ENCODE measurements around the gene GRIK4.

Gene GRIK4

DNA sequence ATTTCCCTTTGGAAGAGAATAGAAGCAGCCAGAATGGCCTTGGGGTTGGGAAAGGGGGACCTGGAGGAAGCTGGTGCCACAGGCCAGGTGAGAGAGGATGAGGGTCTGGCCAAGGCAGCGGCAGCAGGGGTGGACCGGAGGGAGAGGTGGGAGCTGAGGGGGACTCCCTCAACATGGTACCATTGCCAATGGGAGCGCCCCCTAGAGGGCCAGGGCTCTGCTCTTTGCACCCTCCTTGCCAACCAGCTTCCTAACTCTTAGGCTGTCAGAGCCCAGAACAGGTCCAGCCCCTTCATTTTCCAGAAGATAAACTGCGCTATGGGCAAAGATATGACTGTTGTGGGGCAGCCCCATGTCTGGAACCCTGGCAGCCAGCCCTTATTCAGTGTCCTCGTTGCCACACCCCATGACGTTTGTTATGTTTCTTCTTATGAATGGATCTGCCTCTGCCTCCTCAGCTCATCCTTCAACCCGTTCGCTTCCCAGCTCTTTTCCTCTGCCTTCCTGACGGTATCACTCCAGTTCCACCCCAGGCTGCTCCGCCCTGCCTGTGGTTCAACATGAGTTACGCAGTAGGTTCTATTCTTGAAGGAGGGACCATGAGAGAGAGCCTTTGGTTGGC lies 185.2 kb downstream of the GRIK4 start:
- no peaks in the 10 kb centered on the region for H3K4me1 ChIP-seq (ENCODE audit: control insufficient read depth, insufficient read depth, low read length, poor library complexity, severe bottlenecking)
- H3K36me3 ChIP-seq (ENCODE audit: control insufficient read depth, insufficient read depth, low read length), result no peaks in the 10 kb centered on the region
- WGBS, 2 experiments (ENCODE audit: insufficient coverage in 2 of 2), result 77 to 86% methylated on average over 9 of the region's 11 CpGs
- H3K4me3 ChIP-seq (ENCODE audit: extremely low read depth, insufficient read depth, low read length, poor library complexity, severe bottlenecking), result no peak overlapping the region
- H3K27ac ChIP-seq (ENCODE audit: low read depth, low read length, severe bottlenecking), result no peak overlapping the region
- H3K9me3 ChIP-seq (ENCODE audit: control insufficient read depth, low read length), result no peaks in the 10 kb centered on the region

GRCh38 chr11:120698918-120699317 lies 187.4 kb downstream of the GRIK4 start:
- H3K9me3 ChIP-seq (ENCODE audit: control insufficient read depth, low read length), result no peaks in the 10 kb centered on the region
- no peak overlapping the region for H3K4me3 ChIP-seq (ENCODE audit: extremely low read depth, insufficient read depth, low read length, poor library complexity, severe bottlenecking)
- WGBS, 2 experiments (ENCODE audit: insufficient coverage in 2 of 2), result 91 to 96% methylated on average over 5 to 6 of the region's 6 CpGs
- no peaks in the 10 kb centered on the region for H3K4me1 ChIP-seq (ENCODE audit: control insufficient read depth, insufficient read depth, low read length, poor library complexity, severe bottlenecking)
- H3K27ac ChIP-seq (ENCODE audit: low read depth, low read length, severe bottlenecking), result no peak overlapping the region
- H3K36me3 ChIP-seq (ENCODE audit: control insufficient read depth, insufficient read depth, low read length), result no peaks in the 10 kb centered on the region

DNA sequence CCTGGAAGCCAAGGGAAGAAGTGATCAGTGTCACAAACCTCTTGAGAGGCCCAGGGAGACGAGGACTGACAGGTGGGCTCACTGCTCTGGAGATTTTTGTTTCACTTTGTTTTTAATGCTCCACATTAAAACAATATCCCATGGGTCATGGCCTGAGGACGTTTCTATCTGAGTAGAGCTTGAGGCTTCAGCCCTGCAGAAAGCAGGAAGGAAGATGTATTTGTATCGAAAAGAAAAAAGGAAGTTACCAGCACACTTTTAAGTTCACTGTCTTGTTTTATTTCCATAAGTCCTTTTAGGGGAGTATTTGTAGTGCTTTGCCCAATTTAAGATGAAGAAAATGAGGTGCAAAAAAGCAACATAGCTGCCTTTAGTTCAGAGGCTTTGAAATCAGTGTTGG lies 191.1 kb downstream of the GRIK4 start:
- whole genome bisulfite sequencing, 2 experiments (ENCODE audit: insufficient coverage in 2 of 2), result no CpG with 5 or more reads among the region's 3 CpGs
- Histone ChIP-seq H3K4me1 (ENCODE audit: control insufficient read depth, insufficient read depth, low read length, poor library complexity, severe bottlenecking) (no peaks in the 10 kb centered on the region), H3K36me3 (ENCODE audit: control insufficient read depth, insufficient read depth, low read length) (no peaks in the 10 kb centered on the region), H3K4me3 (ENCODE audit: extremely low read depth, insufficient read depth, low read length, poor library complexity, severe bottlenecking) (no peak overlapping the region), H3K9me3 (ENCODE audit: control insufficient read depth, low read length) (peaks cover 5% of the 10 kb centered on the region), H3K27ac (ENCODE audit: low read depth, low read length, severe bottlenecking) (no peak overlapping the region)

DNA sequence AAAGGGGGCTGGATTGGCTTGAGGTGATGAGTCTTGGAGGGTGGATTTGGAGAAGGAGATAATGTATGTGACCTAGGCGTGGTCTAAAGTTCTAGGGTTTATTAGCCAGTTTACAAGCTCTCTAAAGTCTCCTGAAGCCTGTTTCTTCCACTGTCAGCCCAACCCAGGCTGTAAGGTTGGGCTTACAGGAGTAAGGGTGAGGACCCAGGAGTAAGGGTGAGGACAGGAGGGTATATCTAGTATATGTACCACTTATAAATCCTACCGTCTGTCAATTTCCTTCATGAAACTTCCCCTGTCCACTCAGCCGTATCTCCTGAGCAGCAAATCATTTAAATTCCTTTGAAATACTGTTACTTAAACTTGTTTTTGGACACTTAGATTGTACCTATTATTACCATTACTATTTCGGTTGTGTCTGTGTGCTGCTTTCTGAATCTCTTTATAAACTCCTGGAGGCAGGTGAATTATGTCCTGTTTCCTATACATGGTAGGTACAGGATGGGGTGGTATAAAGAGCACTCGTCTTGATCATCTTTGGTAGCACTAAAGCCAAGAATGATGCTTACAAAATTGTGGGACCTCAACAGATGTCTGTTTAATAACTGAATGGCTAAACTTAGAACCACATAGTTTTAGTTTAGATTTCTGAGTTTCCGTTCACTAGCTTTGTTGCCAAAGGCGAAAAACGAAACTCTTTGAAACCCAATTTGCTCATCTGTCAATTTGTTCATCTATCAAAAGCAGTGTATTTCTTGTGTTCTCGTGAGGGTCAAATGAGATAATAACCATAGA lies 192.0 kb downstream of the GRIK4 start:
- Histone ChIP-seq H3K36me3 (ENCODE audit: control insufficient read depth, insufficient read depth, low read length) (no peaks in the 10 kb centered on the region), H3K4me1 (ENCODE audit: control insufficient read depth, insufficient read depth, low read length, poor library complexity, severe bottlenecking) (no peaks in the 10 kb centered on the region), H3K9me3 (ENCODE audit: control insufficient read depth, low read length) (peaks cover 8% of the 10 kb centered on the region), H3K4me3 (ENCODE audit: extremely low read depth, insufficient read depth, low read length, poor library complexity, severe bottlenecking) (no peak overlapping the region), H3K27ac (ENCODE audit: low read depth, low read length, severe bottlenecking) (no peak overlapping the region)
- WGBS, 2 experiments (ENCODE audit: insufficient coverage in 2 of 2), result 97 to 100% methylated on average over 3 to 4 of the region's 9 CpGs

- Histone ChIP-seq H3K4me3 (ENCODE audit: extremely low read depth, insufficient read depth, low read length, poor library complexity, severe bottlenecking) (no peak overlapping the region), H3K9me3 (ENCODE audit: control insufficient read depth, low read length) (peaks cover 8% of the 10 kb centered on the region)
- WGBS, 2 experiments (ENCODE audit: insufficient coverage in 2 of 2), result 90 to 100% methylated on average over 1 to 2 of the region's 4 CpGs
Observed at GRCh38 chr11:120704256-120704750, 192.8 kb downstream of the GRIK4 start.

GRCh38 chr11:120706257-120706656 lies 194.7 kb downstream of the GRIK4 start:
- WGBS, 2 experiments (ENCODE audit: insufficient coverage in 2 of 2), result 87 to 88% methylated on average over 1 to 5 of the region's 5 CpGs
- Histone ChIP-seq H3K27ac (ENCODE audit: low read depth, low read length, severe bottlenecking) (no peak overlapping the region), H3K36me3 (ENCODE audit: control insufficient read depth, insufficient read depth, low read length) (no peaks in the 10 kb centered on the region), H3K4me3 (ENCODE audit: extremely low read depth, insufficient read depth, low read length, poor library complexity, severe bottlenecking) (no peak overlapping the region), H3K4me1 (ENCODE audit: control insufficient read depth, insufficient read depth, low read length, poor library complexity, severe bottlenecking) (peaks cover 16% of the 10 kb centered on the region), H3K9me3 (ENCODE audit: control insufficient read depth, low read length) (peaks cover 8% of the 10 kb centered on the region)

More at GRCh38 chr11:120704256-120704750, 192.8 kb downstream of the GRIK4 start:
- H3K4me1 ChIP-seq (ENCODE audit: control insufficient read depth, insufficient read depth, low read length, poor library complexity, severe bottlenecking), result no peaks in the 10 kb centered on the region
- no peak overlapping the region for H3K27ac ChIP-seq (ENCODE audit: low read depth, low read length, severe bottlenecking)
- no peaks in the 10 kb centered on the region for H3K36me3 ChIP-seq (ENCODE audit: control insufficient read depth, insufficient read depth, low read length)

DNA sequence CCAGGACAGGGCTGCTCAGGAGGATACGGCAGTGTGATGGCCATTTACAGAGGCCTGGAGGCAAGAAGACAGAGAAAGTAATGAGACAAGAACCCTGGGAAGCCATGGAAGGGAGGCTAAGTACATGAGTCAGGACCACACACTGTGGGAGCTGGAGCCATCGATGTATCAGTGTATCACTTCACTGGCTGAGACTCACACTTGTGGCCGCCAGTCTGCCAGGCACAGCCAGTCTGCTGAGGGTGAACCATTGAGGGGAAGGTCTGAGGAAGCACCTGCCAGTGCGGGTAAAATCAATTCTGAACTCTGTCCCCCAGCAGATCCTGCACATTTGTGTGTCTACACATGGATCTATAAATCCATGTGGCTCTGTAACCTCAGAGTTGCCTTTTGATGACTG lies 195.6 kb downstream of the GRIK4 start:
- peaks cover 21% of the 10 kb centered on the region for H3K4me1 ChIP-seq (ENCODE audit: control insufficient read depth, insufficient read depth, low read length, poor library complexity, severe bottlenecking)
- peaks cover 8% of the 10 kb centered on the region for H3K9me3 ChIP-seq (ENCODE audit: control insufficient read depth, low read length)
- no peak overlapping the region for H3K4me3 ChIP-seq (ENCODE audit: extremely low read depth, insufficient read depth, low read length, poor library complexity, severe bottlenecking)
- H3K36me3 ChIP-seq (ENCODE audit: control insufficient read depth, insufficient read depth, low read length), result no peaks in the 10 kb centered on the region
- H3K27ac ChIP-seq (ENCODE audit: low read depth, low read length, severe bottlenecking), result no peak overlapping the region
- 90 to 93% methylated on average over 3 to 4 of the region's 4 CpGs for WGBS, 2 experiments (ENCODE audit: insufficient coverage in 2 of 2)

DNA sequence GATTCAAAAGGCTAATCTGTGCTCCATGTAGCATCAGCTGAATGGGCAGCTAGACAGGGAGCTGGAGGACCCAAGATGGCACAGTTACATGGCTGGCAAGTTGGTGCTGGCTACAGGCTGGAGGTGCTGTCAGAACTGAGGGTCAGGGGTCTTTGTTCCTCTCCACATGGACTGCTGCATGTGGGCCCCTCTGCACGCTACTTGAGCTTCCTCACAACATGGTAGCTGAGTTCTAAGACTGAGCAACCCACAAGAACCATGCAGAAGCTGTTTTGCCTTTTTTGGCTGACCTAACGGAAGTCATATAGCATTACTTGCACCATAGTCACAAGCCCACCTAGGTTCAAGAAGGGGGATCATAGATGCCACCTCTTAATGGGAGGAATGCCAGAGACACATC lies 196.1 kb downstream of the GRIK4 start:
- H3K27ac ChIP-seq (ENCODE audit: low read depth, low read length, severe bottlenecking), result no peak overlapping the region
- H3K36me3 ChIP-seq (ENCODE audit: control insufficient read depth, insufficient read depth, low read length), result no peaks in the 10 kb centered on the region
- H3K4me1 ChIP-seq (ENCODE audit: control insufficient read depth, insufficient read depth, low read length, poor library complexity, severe bottlenecking), result peaks cover 21% of the 10 kb centered on the region
- no peak overlapping the region for H3K4me3 ChIP-seq (ENCODE audit: extremely low read depth, insufficient read depth, low read length, poor library complexity, severe bottlenecking)
- H3K9me3 ChIP-seq (ENCODE audit: control insufficient read depth, low read length), result peaks cover 8% of the 10 kb centered on the region
- WGBS, 2 experiments (ENCODE audit: insufficient coverage in 2 of 2), result 89 to 91% methylated on average over 1 of the region's 2 CpGs

DNA sequence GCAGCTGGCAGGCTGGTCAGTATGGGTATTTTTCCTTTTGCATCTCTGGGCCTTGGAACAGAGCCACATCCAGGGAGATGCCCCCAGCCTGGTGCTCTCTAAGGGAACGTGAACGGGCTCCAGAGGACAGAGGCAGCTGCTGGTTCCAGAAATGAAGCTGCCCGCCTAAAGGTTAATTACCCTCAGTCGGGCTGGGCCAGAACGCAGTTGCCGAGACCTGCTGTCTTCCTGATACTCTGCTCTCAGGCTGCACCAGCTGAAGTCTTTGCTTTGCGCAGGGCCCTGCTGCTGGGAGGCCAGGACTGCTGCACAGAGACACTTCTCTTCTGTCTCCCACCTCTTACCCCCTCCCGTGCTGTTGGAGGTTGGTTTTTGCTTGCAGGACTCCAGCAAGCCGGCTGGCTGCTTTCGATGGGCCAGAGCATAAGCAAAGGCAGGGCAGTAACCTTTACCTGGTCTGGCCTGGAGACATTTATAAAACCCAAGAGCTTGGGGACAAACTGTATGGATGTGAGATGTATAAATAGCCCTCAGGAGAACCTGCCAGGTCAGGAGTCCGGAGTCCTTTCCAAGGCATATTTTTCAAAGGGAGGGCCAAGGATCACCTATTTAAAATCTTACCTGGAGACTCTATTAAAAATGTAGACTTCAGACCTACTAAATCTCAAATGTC lies 197.1 kb downstream of the GRIK4 start:
- no peak overlapping the region for H3K27ac ChIP-seq (ENCODE audit: low read depth, low read length, severe bottlenecking)
- peaks cover 21% of the 10 kb centered on the region for H3K4me1 ChIP-seq (ENCODE audit: control insufficient read depth, insufficient read depth, low read length, poor library complexity, severe bottlenecking)
- no peaks in the 10 kb centered on the region for H3K36me3 ChIP-seq (ENCODE audit: control insufficient read depth, insufficient read depth, low read length)
- 81 to 94% methylated on average over 9 of the region's 11 CpGs for WGBS, 2 experiments (ENCODE audit: insufficient coverage in 2 of 2)
- no peak overlapping the region for H3K4me3 ChIP-seq (ENCODE audit: extremely low read depth, insufficient read depth, low read length, poor library complexity, severe bottlenecking)
- peaks cover 8% of the 10 kb centered on the region for H3K9me3 ChIP-seq (ENCODE audit: control insufficient read depth, low read length)

DNA sequence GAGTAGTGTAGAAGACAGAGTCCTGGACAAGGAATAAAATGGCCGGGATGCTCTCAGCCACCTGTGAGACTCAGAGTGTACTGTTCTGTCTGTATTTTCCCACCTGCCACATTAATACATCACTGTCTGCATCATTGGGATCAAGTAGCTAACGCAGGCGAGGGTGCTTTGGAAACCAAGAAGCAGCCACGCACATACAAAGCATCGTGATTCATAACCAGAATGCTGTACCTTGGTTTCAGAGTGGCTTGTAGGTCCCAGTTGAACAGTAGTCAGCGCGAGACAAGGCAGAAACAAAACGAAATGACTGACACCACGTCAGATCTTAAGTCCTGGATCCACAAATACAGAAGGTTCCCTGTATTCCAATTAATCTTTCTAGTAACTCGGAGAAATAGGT lies 198.3 kb downstream of the GRIK4 start:
- no peak overlapping the region for H3K4me3 ChIP-seq (ENCODE audit: extremely low read depth, insufficient read depth, low read length, poor library complexity, severe bottlenecking)
- H3K36me3 ChIP-seq (ENCODE audit: control insufficient read depth, insufficient read depth, low read length), result no peaks in the 10 kb centered on the region
- 94 to 99% methylated on average over 8 to 10 of the region's 10 CpGs for WGBS, 2 experiments (ENCODE audit: insufficient coverage in 2 of 2)
- H3K9me3 ChIP-seq (ENCODE audit: control insufficient read depth, low read length), result peaks cover 5% of the 10 kb centered on the region
- H3K27ac ChIP-seq (ENCODE audit: low read depth, low read length, severe bottlenecking), result peak overlapping the region; percentile 54
- peaks cover 21% of the 10 kb centered on the region for H3K4me1 ChIP-seq (ENCODE audit: control insufficient read depth, insufficient read depth, low read length, poor library complexity, severe bottlenecking)

Measured in mesodermal cell (in vitro differentiated cells).